NT2/D1 (cell line): ENCODE data around the gene HACE1.

ENCODE experiments used
- YY1 ChIP-seq: IDR thresholded peaks from 2 replicates; pipeline ENCODE4 v1.6.1; 2011; ENCODE audit not compliant: insufficient read length, insufficient read depth
- ZNF274 ChIP-seq: IDR thresholded peaks from 2 replicates; pipeline ENCODE4 v1.6.1; 2011; ENCODE audit warnings: mild to moderate bottlenecking, low read depth, low read length

- no peak for TF ChIP-seq ZNF274
- no peak for TF ChIP-seq YY1
Observed at GRCh38 chr6:104728448-104728847, 131.3 kb downstream of the HACE1 start.
